Measurements from ENCODE around the gene DCTN4.

DNA sequence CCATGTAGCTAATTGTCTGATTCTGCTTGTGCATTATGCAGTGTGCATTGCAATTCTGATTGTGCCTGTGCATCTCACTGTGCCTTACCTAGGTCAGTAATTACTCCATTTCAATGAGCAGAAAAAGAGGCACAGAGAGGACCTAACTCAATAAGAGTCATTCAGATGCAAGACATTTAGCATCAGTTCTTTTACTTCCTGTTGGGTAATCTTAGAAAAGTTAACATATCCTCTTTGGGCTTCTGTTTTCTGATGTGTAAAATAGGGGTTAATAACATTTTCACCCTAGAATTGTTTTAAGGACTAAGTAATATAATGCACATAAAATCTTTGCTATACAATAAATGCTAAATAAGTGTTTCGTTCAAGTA lies 7.0 kb upstream of the DCTN4 start:
- TF ChIP-seq, protein P1, sequence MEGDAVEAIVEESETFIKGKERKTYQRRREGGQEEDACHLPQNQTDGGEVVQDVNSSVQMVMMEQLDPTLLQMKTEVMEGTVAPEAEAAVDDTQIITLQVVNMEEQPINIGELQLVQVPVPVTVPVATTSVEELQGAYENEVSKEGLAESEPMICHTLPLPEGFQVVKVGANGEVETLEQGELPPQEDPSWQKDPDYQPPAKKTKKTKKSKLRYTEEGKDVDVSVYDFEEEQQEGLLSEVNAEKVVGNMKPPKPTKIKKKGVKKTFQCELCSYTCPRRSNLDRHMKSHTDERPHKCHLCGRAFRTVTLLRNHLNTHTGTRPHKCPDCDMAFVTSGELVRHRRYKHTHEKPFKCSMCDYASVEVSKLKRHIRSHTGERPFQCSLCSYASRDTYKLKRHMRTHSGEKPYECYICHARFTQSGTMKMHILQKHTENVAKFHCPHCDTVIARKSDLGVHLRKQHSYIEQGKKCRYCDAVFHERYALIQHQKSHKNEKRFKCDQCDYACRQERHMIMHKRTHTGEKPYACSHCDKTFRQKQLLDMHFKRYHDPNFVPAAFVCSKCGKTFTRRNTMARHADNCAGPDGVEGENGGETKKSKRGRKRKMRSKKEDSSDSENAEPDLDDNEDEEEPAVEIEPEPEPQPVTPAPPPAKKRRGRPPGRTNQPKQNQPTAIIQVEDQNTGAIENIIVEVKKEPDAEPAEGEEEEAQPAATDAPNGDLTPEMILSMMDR (conservative IDR thresholded peaks at IDR 0.05; ENCODE audit: low read depth in 2 of 2): no peak
- no peak for TF ChIP-seq CREB1 (CRISPR knock-in tag; IDR thresholded peaks at IDR 0.05; ENCODE audit: low read depth)
- no peak for TF ChIP-seq EZH2 (IDR thresholded peaks at IDR 0.05; ENCODE audit: low read depth, unreplicated experiment)
- TF ChIP-seq ZNF331 (CRISPR knock-in tag; IDR thresholded peaks at IDR 0.05; ENCODE audit: low read depth): no peak
